ENCODE results near the gene NDST1. TPM values are rescaled to one million over a fixed set of nuclear protein-coding genes. Genes with fewer than 3 reads are reported as not detected.

Gene NDST1
- polyA plus RNA-seq, 1 of the 3 experiments (the other 2 are of a cell fraction): 29.2 TPM

- TF ChIP-seq GATA2 (CRISPR knock-in tag; IDR thresholded peaks at IDR 0.05): peak; percentile 95
- TF ChIP-seq TAF1 (IDR thresholded peaks at IDR 0.05; ENCODE audit: borderline replicate concordance, low read depth, low read length): no peak
- peak in 1 of 2 experiments; percentile 71; a peak in 2 of 4 replicates for TF ChIP-seq EP300 (IDR thresholded peaks at IDR 0.05; ENCODE audit: borderline replicate concordance in 1 of 2, low read depth in 1 of 2, low read length in 1 of 2)
Measured at GRCh38 chr5:150503977-150504620, 3.8 kb upstream of the NDST1 start (continued).

- ChIA-PET POLR2A (interaction anchor here (0.7 to 1.4 kb wide), 3 partner anchors 15 to 55 kb away, joined by 3 to 5 read pairs (median 3); no protein-coding TSS in a partner anchor), CTCF (interaction anchor here (1.0 to 3.5 kb wide), 7 partner anchors 11 to 114 kb away, joined by 3 to 14 read pairs (median 6); no protein-coding TSS in a partner anchor)
- H3K4me1 ChIP-seq (ENCODE audit: control insufficient read depth in 1 of 2, insufficient read depth in 2 of 2, low read depth in 1 of 2, low read length in 1 of 2): peaks cover 0 to 77% of the 10 kb centered on the region in 2 experiments; a peak in 3 of 4 replicates
- H2AFZ ChIP-seq (ENCODE audit: low read depth): no peak overlapping the region
- TF ChIP-seq EP300 (IDR thresholded peaks at IDR 0.05; ENCODE audit: borderline replicate concordance in 1 of 2, low read depth in 1 of 2, low read length in 1 of 2): no peak
- no peak for TF ChIP-seq NRF1 (IDR thresholded peaks at IDR 0.05; ENCODE audit: low read depth, low read length)
- no peak for TF ChIP-seq NFIC (IDR thresholded peaks at IDR 0.05; ENCODE audit: borderline replicate concordance)
- TF ChIP-seq POLR2AphosphoS5 (IDR thresholded peaks at IDR 0.05; ENCODE audit: low read depth, low read length): no peak
- no peak for TF ChIP-seq GATA2 (CRISPR knock-in tag; IDR thresholded peaks at IDR 0.05)
- no peak for TF ChIP-seq USF1 (IDR thresholded peaks at IDR 0.05; ENCODE audit: borderline replicate concordance, low read depth)
- TF ChIP-seq MXI1 (IDR thresholded peaks at IDR 0.05; ENCODE audit: low read depth, low read length): no peak
- no peak for TF ChIP-seq TAF1 (IDR thresholded peaks at IDR 0.05; ENCODE audit: borderline replicate concordance, low read depth, low read length)
- no peak for TF ChIP-seq CHD2 (IDR thresholded peaks at IDR 0.05; ENCODE audit: low read length, partially characterized antibody)
- H3K79me2 ChIP-seq (ENCODE audit: insufficient read depth): peaks cover 97% of the 10 kb centered on the region
- DNase-seq: no peak
- no peaks in the 10 kb centered on the region for H3K27me3 ChIP-seq (ENCODE audit: insufficient read depth)
- WGBS (ENCODE audit: low lambda C conversion rate): 96% methylated on average over 8 of the region's 8 CpGs
- H3K9ac ChIP-seq: no peak overlapping the region
- H4K20me1 ChIP-seq (ENCODE audit: insufficient read depth): peaks cover 100% of the 10 kb centered on the region
- H3F3A ChIP-seq (replicated peaks; ENCODE audit: insufficient read depth): no peaks in the 10 kb centered on the region
- no peak overlapping the region for H3K4me2 ChIP-seq
- H3K27ac ChIP-seq (ENCODE audit: low read depth in 2 of 2, low read length in 1 of 2): peak overlapping the region in 1 of 2 experiments; percentile 97; a peak in 2 of 4 replicates
- H3K9me2 ChIP-seq: no peaks in the 10 kb centered on the region
- no peaks in the 10 kb centered on the region for H3K36me3 ChIP-seq (replicated peaks in 1 of 2; ENCODE audit: control insufficient read depth in 1 of 2, insufficient read depth in 2 of 2, low read length in 1 of 2)
- H3K9me3 ChIP-seq: no peaks in the 10 kb centered on the region
- H3K4me3 ChIP-seq (ENCODE audit: low read depth in 2 of 2, low read length in 1 of 2): no peak overlapping the region
Measured at GRCh38 chr5:150505041-150505511, 2.9 kb upstream of the NDST1 start.

- Histone ChIP-seq H3K4me1 (ENCODE audit: control insufficient read depth in 1 of 2, insufficient read depth in 2 of 2, low read depth in 1 of 2, low read length in 1 of 2) (peaks cover 2 to 77% of the 10 kb centered on the region in 2 experiments; a peak in 3 of 4 replicates), H3F3A (replicated peaks; ENCODE audit: insufficient read depth) (no peaks in the 10 kb centered on the region), H3K9me3 (no peaks in the 10 kb centered on the region), H2AFZ (ENCODE audit: low read depth) (no peak overlapping the region), H4K20me1 (ENCODE audit: insufficient read depth) (peaks cover 100% of the 10 kb centered on the region), H3K9me2 (no peaks in the 10 kb centered on the region), H3K4me2 (no peak overlapping the region), H3K27me3 (ENCODE audit: insufficient read depth) (no peaks in the 10 kb centered on the region), H3K79me2 (ENCODE audit: insufficient read depth) (peaks cover 94% of the 10 kb centered on the region), H3K27ac (ENCODE audit: low read depth in 2 of 2, low read length in 1 of 2) (peak overlapping the region in 1 of 2 experiments; percentile 97; a peak in 1 of 4 replicates), H3K9ac (no peak overlapping the region), H3K36me3 (replicated peaks in 1 of 2; ENCODE audit: control insufficient read depth in 1 of 2, insufficient read depth in 2 of 2, low read length in 1 of 2) (no peaks in the 10 kb centered on the region), H3K4me3 (ENCODE audit: low read depth in 2 of 2, low read length in 1 of 2) (no peak overlapping the region)
- WGBS (ENCODE audit: low lambda C conversion rate): 95% methylated on average over 7 of the region's 8 CpGs
- no peak for TF ChIP-seq RCOR1 (IDR thresholded peaks at IDR 0.05; ENCODE audit: low read length)
- no peak for TF ChIP-seq CHD2 (IDR thresholded peaks at IDR 0.05; ENCODE audit: low read length, partially characterized antibody)
- no peak for TF ChIP-seq MXI1 (IDR thresholded peaks at IDR 0.05; ENCODE audit: low read depth, low read length)
- TF ChIP-seq YY1 (IDR thresholded peaks at IDR 0.05; ENCODE audit: low read depth): no peak
- TF ChIP-seq FOSL2 (IDR thresholded peaks at IDR 0.05; ENCODE audit: borderline replicate concordance, low read depth): no peak
- no peak for TF ChIP-seq EP300 (IDR thresholded peaks at IDR 0.05; ENCODE audit: borderline replicate concordance in 1 of 2, low read depth in 1 of 2, low read length in 1 of 2)
- no peak for TF ChIP-seq MEF2A (IDR thresholded peaks at IDR 0.05; ENCODE audit: borderline replicate concordance, low read depth)
- TF ChIP-seq USF2 (IDR thresholded peaks at IDR 0.05; ENCODE audit: borderline replicate concordance, low read depth, low read length): no peak
- no peak for TF ChIP-seq RFX5 (IDR thresholded peaks at IDR 0.05; ENCODE audit: low read length)
- DNase-seq: no peak
- ChIA-PET CTCF (interaction anchor here (0.9 to 3.5 kb wide), 4 partner anchors 12 to 47 kb away, joined by 3 to 14 read pairs (median 7); no protein-coding TSS in a partner anchor), POLR2A (interaction anchor here (0.7 to 1.4 kb wide), 2 partner anchors 15 to 17 kb away, joined by 3 read pairs; no protein-coding TSS in a partner anchor)
Measured at GRCh38 chr5:150505816-150506215, 2.1 kb upstream of the NDST1 start.
